ENCODE measurements around the gene SFI1.

DNA sequence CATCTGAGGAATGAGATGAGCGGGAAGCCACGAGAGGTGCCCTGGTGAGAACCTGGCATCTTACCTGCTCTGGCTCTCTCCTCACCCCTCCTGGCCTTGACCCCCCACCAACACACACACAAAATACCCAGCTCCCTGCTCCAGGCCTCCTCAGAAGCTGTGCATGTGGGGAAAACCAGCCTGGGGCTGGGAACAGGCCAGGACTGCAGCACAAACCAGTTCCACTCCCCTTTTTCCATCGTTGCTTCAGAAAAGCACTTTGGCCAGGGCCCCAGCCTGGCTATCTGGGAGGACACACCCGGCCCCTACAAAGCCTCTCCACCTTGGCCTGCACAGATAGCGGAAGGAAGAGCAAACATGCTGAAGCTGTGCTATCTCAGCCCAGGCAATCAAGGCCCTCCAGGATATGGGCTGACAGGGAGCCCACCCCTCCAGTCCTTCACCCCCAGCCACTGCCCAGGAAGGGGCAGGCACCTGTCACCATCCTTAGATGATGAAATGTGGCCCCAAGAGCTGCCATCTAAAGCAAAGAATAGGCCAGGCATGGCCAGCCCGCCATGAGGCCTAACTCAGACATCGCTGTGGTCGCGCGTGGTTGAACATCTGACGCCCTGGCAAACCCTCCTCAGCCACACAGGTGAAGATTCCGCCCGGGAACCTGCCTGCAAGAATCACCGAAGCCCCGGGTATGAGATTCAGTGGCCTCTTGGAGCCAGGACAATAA is 130.3 kb downstream of the SFI1 start:
- no peak for TF ChIP-seq CTCF (IDR thresholded peaks at IDR 0.05)
- TF ChIP-seq POLR2A (IDR thresholded peaks at IDR 0.05) = no peak

Measured in thyroid gland (tissue), 4 donors.